Measurements from ENCODE around the gene KIDINS220.

Gene KIDINS220

DNA sequence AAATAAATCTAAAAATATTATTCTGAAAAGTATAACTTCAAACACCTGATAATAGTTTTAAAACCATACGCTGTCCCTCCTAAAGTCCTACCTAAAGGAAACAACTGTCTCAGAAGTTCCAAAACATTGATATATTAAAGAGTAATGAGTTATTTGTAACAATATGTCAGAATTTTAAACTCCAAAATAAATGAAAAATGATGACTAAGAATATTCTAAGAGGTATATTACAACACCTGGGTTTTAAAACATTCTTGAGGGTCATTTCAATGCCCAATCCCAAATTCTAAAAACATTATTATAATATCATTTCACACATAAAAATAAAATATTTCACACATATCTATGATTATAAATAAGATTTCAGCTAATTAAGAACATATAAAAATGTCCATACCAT lies 20.2 kb downstream of the KIDINS220 start:
- ATAC-seq = no peak
- no peak for TF ChIP-seq ARNTL (CRISPR knock-in tag; IDR thresholded peaks at IDR 0.05; ENCODE audit: borderline replicate concordance, low read depth)
- TF ChIP-seq, protein P1, sequence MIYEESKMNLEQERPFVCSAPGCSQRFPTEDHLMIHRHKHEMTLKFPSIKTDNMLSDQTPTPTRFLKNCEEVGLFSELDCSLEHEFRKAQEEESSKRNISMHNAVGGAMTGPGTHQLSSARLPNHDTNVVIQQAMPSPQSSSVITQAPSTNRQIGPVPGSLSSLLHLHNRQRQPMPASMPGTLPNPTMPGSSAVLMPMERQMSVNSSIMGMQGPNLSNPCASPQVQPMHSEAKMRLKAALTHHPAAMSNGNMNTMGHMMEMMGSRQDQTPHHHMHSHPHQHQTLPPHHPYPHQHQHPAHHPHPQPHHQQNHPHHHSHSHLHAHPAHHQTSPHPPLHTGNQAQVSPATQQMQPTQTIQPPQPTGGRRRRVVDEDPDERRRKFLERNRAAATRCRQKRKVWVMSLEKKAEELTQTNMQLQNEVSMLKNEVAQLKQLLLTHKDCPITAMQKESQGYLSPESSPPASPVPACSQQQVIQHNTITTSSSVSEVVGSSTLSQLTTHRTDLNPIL (CRISPR knock-in tag; IDR thresholded peaks at IDR 0.05; ENCODE audit: low read depth) = no peak
- no peak for TF ChIP-seq BACH2 (CRISPR knock-in tag; IDR thresholded peaks at IDR 0.05; ENCODE audit: borderline replicate concordance)
- no peak for TF ChIP-seq SNAI2 (CRISPR knock-in tag; IDR thresholded peaks at IDR 0.05)
- no peak for TF ChIP-seq ISL1 (CRISPR knock-in tag; IDR thresholded peaks at IDR 0.05)
- TF ChIP-seq ZC3H10 (CRISPR knock-in tag; IDR thresholded peaks at IDR 0.05) = no peak
- no peak for TF ChIP-seq ZNF565 (CRISPR knock-in tag; conservative IDR thresholded peaks at IDR 0.05; ENCODE audit: low read depth)
- no peak for TF ChIP-seq ZNF8 (CRISPR knock-in tag; IDR thresholded peaks at IDR 0.05)
- TF ChIP-seq TCF4 (CRISPR knock-in tag; IDR thresholded peaks at IDR 0.05; ENCODE audit: borderline replicate concordance) = no peak
- no peak for TF ChIP-seq CSDC2 (CRISPR knock-in tag; IDR thresholded peaks at IDR 0.05)
- no peak for TF ChIP-seq ESRRG (CRISPR knock-in tag; IDR thresholded peaks at IDR 0.05)
- TF ChIP-seq, protein P2, sequence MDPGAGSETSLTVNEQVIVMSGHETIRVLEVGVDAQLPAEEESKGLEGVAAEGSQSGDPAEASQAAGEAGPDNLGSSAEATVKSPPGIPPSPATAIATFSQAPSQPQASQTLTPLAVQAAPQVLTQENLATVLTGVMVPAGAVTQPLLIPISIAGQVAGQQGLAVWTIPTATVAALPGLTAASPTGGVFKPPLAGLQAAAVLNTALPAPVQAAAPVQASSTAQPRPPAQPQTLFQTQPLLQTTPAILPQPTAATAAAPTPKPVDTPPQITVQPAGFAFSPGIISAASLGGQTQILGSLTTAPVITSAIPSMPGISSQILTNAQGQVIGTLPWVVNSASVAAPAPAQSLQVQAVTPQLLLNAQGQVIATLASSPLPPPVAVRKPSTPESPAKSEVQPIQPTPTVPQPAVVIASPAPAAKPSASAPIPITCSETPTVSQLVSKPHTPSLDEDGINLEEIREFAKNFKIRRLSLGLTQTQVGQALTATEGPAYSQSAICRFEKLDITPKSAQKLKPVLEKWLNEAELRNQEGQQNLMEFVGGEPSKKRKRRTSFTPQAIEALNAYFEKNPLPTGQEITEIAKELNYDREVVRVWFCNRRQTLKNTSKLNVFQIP (CRISPR knock-in tag; IDR thresholded peaks at IDR 0.05; ENCODE audit: borderline replicate concordance, low read depth) = no peak
- no peak for TF ChIP-seq ZNF70 (CRISPR knock-in tag; IDR thresholded peaks at IDR 0.05)
- TF ChIP-seq TOX (CRISPR knock-in tag; IDR thresholded peaks at IDR 0.05; ENCODE audit: borderline replicate concordance) = no peak
- no peak for TF ChIP-seq PPARA (CRISPR knock-in tag; IDR thresholded peaks at IDR 0.05; ENCODE audit: borderline replicate concordance)
- no peak for TF ChIP-seq OSR1 (CRISPR knock-in tag; IDR thresholded peaks at IDR 0.05)

DNA sequence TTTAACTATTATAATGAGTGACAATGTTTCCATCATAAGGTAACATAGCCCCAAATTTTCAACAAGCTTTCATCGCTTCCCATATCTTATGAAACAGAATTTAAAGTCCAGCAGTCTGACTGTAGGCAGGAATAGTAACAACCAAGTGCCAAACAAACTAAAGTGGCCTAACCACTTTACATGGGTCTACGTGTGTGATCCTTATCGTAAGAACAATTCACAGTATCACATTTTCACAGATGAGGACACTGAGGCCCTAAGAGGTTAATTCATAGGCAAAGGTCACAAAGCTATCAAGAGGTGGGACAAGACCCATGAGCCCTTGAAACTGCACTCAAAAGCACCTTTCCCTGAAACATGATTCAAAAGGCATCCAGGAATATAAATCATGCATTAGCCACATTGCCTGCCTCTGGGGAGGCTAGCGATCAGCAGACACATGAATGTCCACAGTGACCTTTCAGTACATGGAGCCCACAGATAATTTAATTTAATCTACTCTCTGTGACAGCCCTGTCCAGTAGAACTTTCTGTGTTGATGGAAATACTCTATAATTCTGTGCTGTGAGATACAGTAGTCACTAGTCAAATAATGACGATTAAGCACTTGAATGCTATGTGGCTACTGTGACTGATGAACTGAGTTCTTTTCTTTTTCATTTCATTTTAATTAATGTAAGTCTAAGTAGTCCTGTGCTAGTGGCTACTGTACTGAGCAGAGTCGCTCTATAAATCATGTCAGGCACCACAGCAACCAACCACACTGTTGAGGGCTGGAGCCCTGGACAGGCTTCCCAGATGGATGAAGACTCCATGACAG lies 30.3 kb downstream of the KIDINS220 start:
- no peak for TF ChIP-seq TCF4 (CRISPR knock-in tag; IDR thresholded peaks at IDR 0.05; ENCODE audit: borderline replicate concordance)
- no peak for TF ChIP-seq SNAI2 (CRISPR knock-in tag; IDR thresholded peaks at IDR 0.05)
- no peak for TF ChIP-seq CSDC2 (CRISPR knock-in tag; IDR thresholded peaks at IDR 0.05)
- TF ChIP-seq, protein P3, sequence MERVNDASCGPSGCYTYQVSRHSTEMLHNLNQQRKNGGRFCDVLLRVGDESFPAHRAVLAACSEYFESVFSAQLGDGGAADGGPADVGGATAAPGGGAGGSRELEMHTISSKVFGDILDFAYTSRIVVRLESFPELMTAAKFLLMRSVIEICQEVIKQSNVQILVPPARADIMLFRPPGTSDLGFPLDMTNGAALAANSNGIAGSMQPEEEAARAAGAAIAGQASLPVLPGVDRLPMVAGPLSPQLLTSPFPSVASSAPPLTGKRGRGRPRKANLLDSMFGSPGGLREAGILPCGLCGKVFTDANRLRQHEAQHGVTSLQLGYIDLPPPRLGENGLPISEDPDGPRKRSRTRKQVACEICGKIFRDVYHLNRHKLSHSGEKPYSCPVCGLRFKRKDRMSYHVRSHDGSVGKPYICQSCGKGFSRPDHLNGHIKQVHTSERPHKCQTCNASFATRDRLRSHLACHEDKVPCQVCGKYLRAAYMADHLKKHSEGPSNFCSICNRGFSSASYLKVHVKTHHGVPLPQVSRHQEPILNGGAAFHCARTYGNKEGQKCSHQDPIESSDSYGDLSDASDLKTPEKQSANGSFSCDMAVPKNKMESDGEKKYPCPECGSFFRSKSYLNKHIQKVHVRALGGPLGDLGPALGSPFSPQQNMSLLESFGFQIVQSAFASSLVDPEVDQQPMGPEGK (CRISPR knock-in tag; IDR thresholded peaks at IDR 0.05; ENCODE audit: borderline replicate concordance) = no peak
- TF ChIP-seq ZFP3 (CRISPR knock-in tag; IDR thresholded peaks at IDR 0.05) = no peak
- no peak for TF ChIP-seq GLIS3 (CRISPR knock-in tag; IDR thresholded peaks at IDR 0.05)
- TF ChIP-seq, protein P4, sequence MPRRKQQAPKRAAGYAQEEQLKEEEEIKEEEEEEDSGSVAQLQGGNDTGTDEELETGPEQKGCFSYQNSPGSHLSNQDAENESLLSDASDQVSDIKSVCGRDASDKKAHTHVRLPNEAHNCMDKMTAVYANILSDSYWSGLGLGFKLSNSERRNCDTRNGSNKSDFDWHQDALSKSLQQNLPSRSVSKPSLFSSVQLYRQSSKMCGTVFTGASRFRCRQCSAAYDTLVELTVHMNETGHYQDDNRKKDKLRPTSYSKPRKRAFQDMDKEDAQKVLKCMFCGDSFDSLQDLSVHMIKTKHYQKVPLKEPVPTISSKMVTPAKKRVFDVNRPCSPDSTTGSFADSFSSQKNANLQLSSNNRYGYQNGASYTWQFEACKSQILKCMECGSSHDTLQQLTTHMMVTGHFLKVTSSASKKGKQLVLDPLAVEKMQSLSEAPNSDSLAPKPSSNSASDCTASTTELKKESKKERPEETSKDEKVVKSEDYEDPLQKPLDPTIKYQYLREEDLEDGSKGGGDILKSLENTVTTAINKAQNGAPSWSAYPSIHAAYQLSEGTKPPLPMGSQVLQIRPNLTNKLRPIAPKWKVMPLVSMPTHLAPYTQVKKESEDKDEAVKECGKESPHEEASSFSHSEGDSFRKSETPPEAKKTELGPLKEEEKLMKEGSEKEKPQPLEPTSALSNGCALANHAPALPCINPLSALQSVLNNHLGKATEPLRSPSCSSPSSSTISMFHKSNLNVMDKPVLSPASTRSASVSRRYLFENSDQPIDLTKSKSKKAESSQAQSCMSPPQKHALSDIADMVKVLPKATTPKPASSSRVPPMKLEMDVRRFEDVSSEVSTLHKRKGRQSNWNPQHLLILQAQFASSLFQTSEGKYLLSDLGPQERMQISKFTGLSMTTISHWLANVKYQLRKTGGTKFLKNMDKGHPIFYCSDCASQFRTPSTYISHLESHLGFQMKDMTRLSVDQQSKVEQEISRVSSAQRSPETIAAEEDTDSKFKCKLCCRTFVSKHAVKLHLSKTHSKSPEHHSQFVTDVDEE (CRISPR knock-in tag; IDR thresholded peaks at IDR 0.05) = no peak
- TF ChIP-seq ZNF565 (CRISPR knock-in tag; conservative IDR thresholded peaks at IDR 0.05; ENCODE audit: low read depth) = no peak
- no peak for ATAC-seq

DNA sequence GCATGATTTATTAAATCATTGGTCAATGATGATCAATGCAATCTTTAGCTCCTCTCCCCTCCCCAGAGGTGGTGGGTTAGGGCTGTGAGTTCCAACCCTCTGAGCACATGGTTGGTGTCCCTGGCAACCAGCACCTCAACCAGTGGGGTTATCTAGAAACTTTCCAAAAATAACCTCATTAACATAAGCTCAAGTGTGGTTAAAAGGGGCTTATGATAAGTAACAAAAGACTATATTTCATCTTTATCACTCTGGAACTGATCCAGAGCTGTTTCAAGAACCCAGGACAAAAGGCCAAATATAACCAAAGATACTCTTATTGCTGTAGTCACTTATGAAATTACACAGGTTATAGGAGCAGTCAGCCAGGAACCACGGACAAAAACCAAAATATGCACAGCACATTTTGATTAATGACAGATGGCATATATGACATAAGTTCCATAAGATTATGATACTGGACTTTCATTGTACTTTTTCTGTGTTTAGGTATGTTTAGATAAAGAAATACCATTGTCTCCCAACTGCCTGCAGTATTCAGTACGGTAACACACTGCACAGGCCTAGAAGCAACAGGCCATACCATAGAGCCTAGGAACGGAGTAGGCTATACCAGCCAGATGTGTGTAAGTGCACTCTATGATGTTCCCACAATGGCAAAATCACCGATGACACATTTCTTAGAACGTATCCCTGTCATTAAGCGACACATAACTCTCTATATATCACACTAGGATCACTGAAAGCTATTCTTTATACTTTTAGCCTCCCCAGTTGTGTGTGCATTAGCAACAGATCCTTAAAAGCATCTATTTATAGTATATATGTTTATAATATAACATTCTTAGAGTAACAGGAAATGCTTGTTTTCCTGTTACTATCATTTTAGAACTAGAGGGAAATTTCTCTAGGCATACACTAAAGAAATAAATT lies 31.9 kb downstream of the KIDINS220 start:
- 0 out of 3 replicates have a peak, but pooled peaks have one; percentile 10 for ATAC-seq
- TF ChIP-seq ZFP3 (CRISPR knock-in tag; IDR thresholded peaks at IDR 0.05) (no peak), SNAI2 (CRISPR knock-in tag; IDR thresholded peaks at IDR 0.05) (0 out of 2 replicates have a peak, but pooled peaks have one; percentile 24), ZNF565 (CRISPR knock-in tag; conservative IDR thresholded peaks at IDR 0.05; ENCODE audit: low read depth) (no peak), ISL1 (CRISPR knock-in tag; IDR thresholded peaks at IDR 0.05) (peak; percentile 56)
